HUDEP-2 (cell line): Measurements from ENCODE around the gene C17orf67.
"Not testable (repeated sequence)": the region's sequence is repeated elsewhere in the genome, so short reads cannot be mapped to it uniquely, and the experiment has no call there.

Source experiments
- DNase-seq, 76 experiments: peaks; one replicate each; lab custom pipeline; 2025; ENCODE audit not compliant: unreplicated experiment in 76 of 76; lab: John Stamatoyannopoulos, UW

The C17orf67 gene

GRCh38 chr17:56779322-56779721 is 54.4 kb downstream of the C17orf67 start:
- DNase-seq = no peak

- no peak for DNase-seq
Observed at GRCh38 chr17:56778898-56779297, 54.8 kb downstream of the C17orf67 start.

- DNase-seq = no peak
Observed at GRCh38 chr17:56777859-56778258, 55.9 kb downstream of the C17orf67 start.

- DNase-seq = no peak
Observed at GRCh38 chr17:56774650-56775049, 59.1 kb downstream of the C17orf67 start.

- DNase-seq = no peak
Observed at GRCh38 chr17:56773124-56773523, 60.6 kb downstream of the C17orf67 start.

- DNase-seq = no peak
Observed at GRCh38 chr17:56772442-56772841, 61.3 kb downstream of the C17orf67 start.

GRCh38 chr17:56771975-56772374 is 61.7 kb downstream of the C17orf67 start:
- no peak for DNase-seq

- no peak for DNase-seq
Observed at GRCh38 chr17:56771563-56771962, 62.2 kb downstream of the C17orf67 start.

- DNase-seq = no peak
Observed at GRCh38 chr17:56770427-56770826, 63.3 kb downstream of the C17orf67 start.

- no peak for DNase-seq
Observed at GRCh38 chr17:56765449-56765848, 68.3 kb downstream of the C17orf67 start.

- no peak for DNase-seq
Observed at GRCh38 chr17:56762988-56763387, 70.7 kb downstream of the C17orf67 start.

- no peak for DNase-seq
Observed at GRCh38 chr17:56762144-56762543, 71.6 kb downstream of the C17orf67 start.

GRCh38 chr17:56761387-56761786 is 72.3 kb downstream of the C17orf67 start:
- no peak for DNase-seq

- not testable (repeated sequence) for DNase-seq
Observed at GRCh38 chr17:56757611-56758010, 76.1 kb downstream of the C17orf67 start.

GRCh38 chr17:56756536-56756935 is 77.2 kb downstream of the C17orf67 start:
- DNase-seq = no peak

- no peak for DNase-seq
Observed at GRCh38 chr17:56755310-56755709, 78.4 kb downstream of the C17orf67 start.

GRCh38 chr17:56754523-56755208 is 79.1 kb downstream of the C17orf67 start:
- no peak for DNase-seq

GRCh38 chr17:56752263-56752836 is 81.4 kb downstream of the C17orf67 start:
- no peak for DNase-seq

- DNase-seq = no peak
Observed at GRCh38 chr17:56751145-56751738, 82.5 kb downstream of the C17orf67 start.

GRCh38 chr17:56744721-56745120 is 89.0 kb downstream of the C17orf67 start:
- DNase-seq = no peak

GRCh38 chr17:56742601-56743000 is 91.1 kb downstream of the C17orf67 start:
- no peak for DNase-seq
